GM18868 (cell line): Measurements from ENCODE around the gene SPTLC1.

ENCODE experiments used
- ATAC-seq: cut with Tn5 transposase; IDR thresholded peaks from one replicate; pipeline ENCODE4 v1.9.1; 2021; ENCODE audit warnings: mild to moderate bottlenecking, moderate library complexity; ENCODE audit not compliant: unreplicated experiment

Gene SPTLC1

DNA sequence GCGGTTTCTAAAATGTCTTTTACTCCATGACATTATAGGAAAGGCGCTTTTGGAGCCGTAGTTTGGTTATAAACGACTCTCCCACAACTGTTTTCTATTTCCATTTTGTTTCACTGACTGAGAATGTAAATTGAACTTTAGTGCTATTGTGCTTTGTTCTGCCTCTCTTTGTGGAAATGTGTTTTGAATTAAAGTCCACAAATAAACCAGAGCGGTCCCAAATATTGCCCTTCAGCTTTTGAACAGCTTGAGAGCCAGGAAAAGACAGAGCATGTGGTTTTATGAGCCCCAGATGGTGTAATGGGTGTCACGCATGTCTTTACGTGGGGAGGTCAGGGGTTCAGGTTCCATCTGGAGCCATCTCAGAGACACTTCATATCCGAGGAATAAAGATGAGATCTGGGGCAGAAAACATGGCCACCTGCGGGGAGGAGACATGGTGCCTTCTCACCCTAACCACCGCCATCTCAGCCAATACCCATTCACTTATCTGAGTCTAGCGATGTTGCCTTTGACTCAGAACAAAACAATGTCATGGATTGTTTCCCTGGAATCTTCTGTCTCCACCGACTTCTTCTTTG is 122.7 kb downstream of the SPTLC1 start:
- no peak for ATAC-seq

DNA sequence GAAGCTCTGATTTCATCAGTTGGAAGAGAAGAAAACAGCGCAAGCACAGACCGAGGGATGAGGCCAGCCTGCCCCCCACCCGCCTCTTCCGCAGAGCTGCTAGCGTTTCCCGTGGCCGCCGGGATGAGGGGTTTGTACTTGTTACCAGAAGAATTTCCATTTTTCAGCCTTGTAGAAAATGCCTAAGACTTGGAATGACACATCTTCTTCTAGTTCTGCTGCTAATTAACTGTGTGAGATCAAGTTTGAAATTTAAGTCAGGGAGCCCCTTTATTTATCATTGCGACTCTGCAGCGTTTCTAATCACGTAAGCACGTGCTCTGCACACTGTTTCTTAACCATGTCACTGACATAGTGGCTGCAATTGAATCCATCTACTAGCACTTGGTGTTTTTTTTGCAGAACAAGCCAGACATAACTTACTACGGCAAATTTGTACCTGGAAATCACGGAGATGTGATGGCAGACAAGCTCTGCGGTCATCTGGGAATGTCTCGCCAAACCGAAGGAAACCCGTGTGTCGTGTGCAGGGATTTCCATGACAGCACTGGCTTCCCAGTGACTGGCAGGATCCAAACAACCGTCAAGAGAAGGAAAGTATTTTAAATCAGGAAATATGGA is 123.4 kb downstream of the SPTLC1 start:
- ATAC-seq: no peak

DNA sequence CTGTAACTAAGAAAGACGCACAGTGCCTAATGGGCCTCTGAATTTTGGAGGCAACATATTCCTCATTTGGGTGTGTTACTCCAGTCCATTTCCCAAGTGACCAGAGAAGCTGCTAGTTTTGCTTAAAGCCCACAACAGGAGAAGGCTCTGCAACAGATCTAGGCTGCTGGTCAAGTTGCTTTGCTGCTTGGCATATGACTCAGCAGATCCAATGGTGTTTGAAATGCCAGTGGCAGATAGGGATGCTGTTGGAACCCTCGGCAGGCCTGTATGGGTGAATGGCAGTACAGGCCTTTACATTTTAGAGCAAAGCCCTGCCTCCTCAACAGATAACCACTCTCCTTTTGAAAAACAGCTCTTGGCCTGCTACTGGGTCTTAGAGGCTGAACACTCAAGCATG is 129.0 kb downstream of the SPTLC1 start:
- no peak for ATAC-seq

DNA sequence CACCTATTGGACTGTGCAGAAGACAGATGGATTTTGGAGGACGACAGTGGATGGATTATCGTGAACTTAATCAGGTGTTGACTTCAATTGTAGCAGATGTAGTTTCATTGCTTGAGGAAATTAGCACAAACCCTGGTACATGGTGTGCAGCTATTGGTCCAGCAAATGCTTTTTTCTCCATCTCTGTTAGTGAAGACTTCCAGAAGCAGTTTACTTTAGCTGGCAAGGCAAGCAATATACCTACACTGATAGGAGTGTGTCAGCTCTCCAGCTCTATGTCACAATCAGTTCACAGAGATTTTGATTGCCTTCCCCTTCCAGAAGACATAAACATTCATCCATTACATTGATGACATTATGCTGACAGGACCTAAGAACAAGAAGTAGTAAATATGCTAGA is 129.5 kb downstream of the SPTLC1 start:
- ATAC-seq: no peak
